GM18519 (cell line): ENCODE results near the gene KDM4B.

Experiments used
- ATAC-seq: cut with Tn5 transposase; IDR thresholded peaks from one replicate; pipeline ENCODE4 v1.9.1; 2021; ENCODE audit warnings: mild to moderate bottlenecking, moderate library complexity; ENCODE audit not compliant: unreplicated experiment, low FRiP score

Gene KDM4B

DNA sequence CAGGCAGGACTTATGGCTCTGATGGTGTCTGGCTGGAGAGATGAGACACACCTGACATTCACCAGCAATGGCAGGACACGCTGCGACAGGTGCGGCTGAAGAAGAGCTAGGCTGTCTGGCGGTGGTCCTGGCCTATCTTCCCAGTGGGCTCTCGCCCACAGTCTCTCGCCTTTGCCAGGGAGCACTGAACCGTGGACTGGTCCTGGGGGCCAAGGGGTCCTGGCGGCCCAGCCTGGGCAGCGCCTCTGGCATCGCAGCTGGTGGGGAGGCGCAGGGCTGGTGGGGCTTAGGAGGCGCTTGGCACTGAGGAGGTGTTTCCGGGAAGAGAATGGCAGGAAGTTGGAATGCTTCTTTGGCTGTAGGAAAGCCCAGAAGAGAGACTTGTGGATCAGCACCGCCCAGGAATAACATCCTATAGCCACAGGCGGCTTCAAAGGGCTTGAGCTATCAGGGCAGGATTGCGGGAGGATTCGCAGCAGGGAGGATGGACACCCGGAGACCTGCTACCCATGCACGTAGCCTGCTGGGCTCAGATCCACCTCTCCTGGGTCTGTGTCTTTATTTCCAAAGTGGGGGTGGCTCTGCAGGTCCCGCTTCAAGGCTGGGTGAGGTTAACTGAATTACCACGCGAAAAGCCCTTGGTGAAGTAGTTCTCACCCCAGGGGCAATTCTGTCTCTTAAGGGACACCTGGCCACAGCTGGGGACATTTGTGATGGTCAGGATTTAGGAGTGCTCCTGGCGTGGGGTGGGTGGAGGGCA lies 14.6 kb downstream of the KDM4B start:
- no peak for ATAC-seq

DNA sequence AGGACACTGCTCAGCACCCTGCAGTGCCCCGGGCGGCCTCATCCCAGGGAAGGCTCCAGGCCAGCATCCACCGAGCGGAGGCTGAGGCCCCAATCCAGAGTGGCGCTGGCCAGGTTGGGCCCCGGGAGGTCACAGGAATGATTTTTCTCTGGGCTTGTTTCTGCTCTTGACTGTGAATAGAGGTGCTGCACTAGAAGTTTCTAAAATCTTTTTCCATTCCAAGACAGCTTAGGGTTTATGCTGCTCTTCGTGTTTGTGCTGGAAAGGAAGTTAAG lies 15.1 kb downstream of the KDM4B start:
- ATAC-seq, result no peak

DNA sequence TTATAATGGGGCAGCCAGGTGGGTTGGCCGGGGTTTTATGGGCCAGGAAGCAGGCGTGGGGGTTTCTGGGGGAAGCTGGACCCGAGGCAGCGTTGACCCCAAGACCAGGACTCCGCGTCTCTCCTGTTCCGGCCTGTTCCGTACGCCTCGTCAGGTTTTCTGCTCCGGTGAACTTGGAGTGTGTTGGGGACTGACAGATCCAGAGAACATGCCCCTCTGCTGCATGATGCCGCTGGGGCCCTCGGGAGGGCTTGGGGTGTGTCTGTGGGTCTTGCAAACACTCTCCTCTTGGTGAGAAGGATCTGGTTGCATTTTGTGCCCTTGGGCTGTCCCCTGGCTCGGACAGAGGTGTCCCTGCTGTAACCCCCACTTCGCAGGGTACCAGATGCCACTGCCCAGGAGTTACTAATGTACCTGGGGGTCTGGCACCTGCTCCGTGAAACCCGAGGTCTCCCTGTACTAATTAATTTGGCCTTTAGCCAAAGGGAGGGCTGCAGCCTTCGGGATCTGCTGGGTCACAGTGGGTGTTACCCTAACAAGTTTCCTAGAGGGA lies 15.6 kb downstream of the KDM4B start:
- no peak for ATAC-seq

DNA sequence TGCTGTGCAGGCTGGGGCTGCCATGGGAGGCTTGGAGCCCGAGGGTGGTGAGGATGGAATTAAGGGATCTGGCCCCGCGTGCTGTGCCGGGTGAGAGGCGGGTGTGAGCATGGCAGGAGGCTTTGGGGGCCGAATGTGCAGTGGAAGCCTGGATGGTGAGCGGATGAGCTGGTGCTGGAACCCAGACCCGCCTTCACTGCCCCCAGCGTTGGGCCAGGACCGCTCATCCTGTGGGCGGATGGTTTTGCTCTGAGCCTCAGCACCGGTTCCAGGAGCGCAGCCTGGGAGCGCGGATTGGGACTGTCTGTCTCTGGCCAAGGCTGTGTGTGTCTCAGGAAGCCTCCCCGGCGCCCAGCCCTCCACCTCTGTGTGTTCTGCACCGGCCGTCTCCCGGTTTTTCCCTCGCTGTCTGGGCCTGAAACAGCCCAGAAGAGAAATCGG lies 16.7 kb downstream of the KDM4B start:
- no peak for ATAC-seq

DNA sequence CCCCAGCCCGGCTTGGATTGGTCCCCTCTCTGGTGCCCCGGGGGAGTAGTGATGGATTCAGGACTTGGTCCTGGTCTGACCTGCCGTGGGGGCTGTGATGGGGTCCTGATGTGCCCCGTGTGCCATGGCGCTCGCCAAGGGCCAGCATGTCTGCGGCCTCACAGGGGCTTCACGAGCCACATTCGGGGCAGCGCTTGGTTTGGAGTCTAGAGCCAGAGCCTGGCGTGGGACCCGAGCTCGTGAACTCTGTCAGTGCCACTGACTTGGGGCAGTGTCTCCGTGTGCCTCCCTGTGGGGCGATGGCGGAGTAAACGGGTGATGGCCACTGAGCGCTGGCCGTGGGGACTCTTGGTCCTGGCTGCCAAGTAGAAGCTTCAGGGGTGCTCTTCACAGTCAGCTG lies 17.1 kb downstream of the KDM4B start:
- no peak for ATAC-seq

DNA sequence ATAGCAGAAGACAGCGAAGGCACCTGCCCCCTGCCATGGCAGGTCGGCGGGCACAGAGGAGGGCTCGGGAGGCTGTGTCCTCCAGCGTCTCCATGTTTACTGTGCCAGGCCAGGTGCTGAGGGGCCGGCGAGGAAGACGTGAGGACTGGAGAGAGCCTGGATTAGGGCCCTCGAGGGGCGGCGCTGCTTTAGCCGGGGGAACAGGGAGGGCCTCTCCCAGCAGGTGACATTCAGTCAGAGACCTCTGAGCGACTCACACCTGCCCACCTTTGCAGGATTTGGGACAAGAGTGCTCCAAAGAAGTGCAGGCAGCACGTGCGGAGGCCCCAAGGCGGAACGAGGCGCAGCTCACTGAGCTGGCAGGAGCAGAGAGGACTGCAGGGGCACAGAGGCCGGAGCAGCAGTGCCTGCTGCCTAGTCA lies 17.6 kb downstream of the KDM4B start:
- ATAC-seq, result no peak

DNA sequence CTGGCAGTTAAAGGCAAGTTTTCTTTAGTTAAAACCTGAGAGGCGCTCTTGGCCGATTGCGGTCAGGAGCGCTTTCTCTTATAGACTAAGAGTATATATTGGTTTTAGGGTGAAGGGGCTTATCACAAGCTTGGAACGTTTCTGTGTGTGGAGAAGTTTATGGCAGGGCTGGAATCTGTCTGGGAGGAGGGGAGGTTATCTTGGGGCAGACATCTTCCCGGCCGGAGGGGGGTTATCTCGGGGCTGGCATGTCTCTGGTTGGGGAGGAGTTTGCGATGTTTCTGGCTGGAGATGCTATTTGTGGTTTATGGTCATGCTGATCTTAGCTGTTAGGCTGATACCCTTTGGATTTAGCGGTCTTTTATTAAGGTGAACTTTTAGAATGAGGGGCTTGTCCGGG lies 18.3 kb downstream of the KDM4B start:
- ATAC-seq, result no peak

DNA sequence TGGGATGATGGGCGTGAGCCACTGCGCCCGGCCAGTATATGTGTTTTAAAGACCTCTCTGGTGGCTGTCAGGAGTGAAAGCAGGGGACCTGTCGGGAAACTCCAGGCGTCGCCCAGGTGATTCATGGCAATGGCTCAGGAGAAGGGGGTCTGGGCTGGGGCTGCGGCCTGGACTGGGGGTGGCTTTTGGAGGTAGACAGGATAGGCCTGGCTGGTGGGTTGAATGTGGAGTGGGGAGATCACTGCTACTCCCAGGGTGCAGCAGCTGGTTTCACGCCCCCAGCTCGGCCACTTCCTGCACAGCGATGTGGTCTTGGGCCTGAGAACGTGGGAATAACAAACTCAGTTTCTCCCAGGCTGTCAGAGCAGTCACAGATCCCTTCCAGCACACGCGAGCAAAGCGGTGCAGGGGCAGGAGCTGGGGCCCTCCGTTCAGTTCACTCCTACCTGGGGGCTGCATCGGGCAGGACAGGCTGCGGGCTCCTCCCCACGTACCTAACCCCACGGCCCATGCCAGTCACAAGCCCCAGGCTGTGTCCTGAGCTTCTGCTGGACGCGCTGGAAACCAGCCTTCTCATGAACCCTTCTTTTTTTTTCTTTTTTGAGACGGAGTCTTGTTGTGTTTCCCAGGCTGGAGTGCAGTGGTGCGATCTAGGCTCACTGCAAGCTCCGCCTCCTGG lies 18.9 kb downstream of the KDM4B start:
- ATAC-seq, result no peak

DNA sequence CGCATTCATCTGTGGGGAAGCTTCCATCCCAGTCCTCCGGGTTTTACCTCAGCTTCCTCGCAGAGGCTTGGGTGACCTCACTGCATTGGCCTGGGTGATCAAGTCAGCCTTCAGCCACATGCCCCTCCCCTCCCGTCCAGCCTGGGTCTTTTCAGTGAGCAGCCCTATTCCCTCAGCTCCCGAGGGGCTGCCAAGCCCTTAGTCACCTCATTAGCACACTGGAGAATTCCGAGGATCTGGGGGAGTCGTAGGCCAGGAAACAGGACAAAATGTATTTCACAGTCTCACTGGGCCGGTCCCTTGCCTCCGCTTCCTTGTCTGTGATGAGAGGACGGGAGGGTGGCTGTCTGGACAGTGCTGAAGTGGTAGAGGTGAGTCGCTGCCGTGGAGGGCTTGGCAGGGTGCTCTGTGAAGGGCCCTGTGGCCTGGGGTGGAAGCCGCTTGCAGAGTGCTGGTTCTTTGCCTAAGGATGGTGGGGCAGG lies 19.9 kb downstream of the KDM4B start:
- no peak for ATAC-seq

DNA sequence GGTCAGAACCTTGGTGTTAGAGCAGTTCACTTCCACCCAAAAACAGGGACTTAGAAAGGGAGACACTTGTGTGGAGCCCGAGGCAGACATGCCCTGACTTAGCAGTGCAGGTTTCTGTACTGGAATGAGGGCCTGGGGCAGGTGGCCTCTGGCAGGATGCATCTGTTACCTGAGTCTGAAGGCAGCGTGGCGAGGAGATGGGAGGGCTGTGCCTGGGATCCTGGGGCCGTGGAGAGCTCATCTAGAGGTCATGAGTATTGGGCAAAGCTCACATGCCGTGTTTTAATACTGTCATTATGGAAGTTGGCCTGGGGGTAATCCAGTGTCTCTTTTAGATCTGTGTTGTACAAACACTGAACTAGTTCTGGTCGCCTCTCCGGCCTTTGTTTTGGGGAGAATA lies 21.4 kb downstream of the KDM4B start:
- no peak for ATAC-seq

DNA sequence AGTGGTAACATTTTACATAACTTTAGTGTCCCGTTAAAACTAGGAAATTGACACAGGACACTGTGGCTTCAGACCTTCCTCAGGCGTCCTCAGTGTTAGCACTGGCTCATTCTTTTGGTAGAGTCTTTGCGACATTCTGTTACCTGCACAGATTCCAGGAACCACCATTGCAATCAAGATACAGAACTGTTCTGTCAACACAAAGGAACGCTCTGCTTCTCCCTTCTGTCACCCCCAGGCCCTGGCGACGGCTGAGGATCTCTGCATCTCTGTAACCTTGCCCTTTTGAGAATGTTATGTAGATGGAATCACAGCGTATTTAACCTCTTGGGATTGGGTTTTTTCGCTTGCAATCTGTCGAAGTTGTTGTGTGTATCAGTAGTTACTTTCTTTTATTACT lies 22.6 kb downstream of the KDM4B start:
- ATAC-seq, result no peak

DNA sequence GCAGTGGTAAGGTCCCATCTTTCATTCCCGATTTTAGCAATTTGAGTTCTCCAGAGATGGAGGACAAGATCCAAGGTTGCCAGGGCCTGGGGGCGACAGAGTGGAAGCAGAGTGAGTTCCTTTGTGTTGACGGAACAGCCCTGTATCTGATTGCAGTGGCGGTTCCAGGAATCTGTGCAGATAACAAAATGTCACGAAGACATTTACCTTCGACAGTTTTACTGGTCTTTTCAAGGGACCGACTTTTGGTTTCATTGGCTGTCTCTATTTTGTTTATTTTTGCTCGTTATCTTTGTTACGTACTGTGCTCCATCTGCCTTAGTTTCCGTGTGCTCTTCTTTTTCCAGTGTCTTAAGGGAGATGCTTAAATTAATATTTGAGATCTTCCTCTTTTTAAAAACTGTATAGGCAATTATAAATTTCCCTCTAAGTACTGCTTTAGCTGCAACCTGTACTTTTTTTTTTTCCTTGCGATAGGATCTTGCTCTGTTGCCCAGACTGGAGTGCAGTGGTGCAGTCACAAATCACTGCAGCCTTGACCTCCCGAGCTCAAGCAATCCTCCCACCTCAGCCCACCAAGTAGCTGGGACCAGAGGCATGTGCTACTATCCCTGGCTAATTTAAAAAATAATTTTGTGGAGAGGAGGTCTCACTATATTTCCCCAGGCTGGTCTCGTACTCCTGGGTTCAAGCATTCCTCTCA lies 23.2 kb downstream of the KDM4B start:
- ATAC-seq, result no peak

DNA sequence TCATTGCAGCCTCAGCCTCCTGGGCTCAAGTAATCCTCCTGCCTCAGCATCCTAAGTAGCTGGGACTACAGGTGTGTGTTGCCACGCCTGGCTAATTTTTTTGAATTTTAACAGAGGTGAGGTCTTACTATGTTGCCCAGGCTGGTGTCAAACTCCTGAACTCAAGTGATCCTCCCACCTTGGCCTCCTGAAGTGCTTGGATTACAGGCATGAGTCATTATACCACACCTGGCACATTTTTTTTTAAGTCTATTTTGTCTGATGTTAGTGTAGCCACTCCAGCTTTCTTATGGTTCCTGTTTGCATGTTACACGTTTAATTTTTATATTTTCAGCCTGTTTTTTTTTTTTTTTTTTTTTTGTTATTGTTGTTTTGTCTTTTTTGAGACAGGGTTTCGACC lies 24.8 kb downstream of the KDM4B start:
- ATAC-seq, result no peak

DNA sequence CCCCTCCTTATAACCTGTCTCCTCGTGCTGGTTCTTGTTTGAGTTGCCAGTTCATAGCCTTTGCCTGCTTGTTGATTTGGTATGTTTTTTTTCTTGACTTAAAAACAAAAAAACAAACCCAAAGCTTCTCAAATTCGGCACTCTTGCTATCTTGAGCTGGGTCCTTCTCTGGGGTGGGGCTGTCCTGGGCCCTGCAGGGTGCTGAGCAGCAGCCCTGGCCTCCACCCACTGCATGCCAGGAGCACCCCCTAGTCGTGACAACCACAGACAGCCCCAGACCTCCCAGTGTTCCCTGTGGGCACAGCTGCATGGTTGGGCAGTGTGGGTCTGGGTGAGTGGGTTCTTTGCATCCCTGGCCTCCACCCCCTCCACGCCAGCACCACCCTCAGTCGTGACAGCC lies 27.8 kb downstream of the KDM4B start:
- ATAC-seq, result no peak

DNA sequence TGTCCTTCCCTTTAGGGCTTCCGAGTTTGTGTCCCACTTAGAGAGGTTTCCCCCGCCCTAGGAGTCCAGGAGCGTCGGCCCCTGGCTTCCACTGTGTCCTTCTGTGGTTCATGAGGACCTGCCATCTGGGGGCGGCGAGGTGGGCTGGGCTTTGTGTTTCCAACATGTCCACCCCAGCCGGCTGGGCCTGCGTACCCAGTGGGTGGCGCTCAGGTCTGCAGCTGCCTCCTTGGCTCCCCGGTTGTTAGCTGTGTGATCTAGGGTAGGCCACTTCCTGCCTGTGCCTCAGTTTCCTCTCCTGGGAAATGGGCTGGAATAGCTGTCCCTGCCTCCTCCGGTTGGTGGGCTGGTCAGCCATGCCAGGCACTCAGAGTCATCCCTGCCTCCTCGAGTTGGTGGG lies 28.4 kb downstream of the KDM4B start:
- no peak for ATAC-seq

DNA sequence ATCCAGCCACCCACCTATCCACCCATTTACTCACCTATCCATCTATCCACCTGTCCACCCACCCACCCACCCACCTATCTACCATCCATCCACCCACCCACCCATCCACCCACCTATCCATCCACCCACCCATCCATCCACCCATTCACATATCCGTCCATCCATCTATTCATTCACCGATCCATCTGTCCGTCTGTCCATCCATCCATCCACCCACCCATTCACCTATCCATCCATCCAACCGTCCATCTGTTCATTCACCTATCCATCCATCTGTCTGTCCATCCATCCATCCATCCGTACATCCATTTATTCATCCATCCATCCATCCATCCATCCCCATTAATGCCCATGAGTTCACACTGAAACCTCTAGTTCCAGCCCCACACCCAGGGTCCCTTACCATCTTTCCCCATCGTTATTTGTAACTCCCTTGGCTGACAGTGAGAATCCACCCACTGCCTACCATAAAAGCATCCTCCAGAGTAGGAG lies 31.3 kb downstream of the KDM4B start:
- ATAC-seq, result no peak

DNA sequence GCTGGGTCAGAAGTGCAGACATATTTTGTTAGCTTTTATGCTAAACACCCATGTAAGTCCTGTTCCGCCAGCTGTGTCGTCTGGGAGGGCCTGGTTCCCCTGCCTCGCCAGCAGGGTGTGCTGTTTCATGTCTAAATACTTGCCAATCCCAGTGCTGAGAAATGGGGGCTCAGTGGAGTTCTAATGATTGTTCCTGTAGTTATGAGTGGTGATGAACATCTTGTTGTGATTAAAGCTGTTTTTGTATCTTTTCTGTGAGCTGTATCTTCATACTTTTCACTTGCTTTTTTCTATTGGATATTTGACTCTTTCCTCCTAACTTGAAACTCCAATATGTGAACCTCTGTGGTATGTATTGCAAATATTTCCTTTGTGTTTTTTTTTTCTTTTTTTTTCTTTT lies 32.7 kb downstream of the KDM4B start:
- ATAC-seq, result no peak

DNA sequence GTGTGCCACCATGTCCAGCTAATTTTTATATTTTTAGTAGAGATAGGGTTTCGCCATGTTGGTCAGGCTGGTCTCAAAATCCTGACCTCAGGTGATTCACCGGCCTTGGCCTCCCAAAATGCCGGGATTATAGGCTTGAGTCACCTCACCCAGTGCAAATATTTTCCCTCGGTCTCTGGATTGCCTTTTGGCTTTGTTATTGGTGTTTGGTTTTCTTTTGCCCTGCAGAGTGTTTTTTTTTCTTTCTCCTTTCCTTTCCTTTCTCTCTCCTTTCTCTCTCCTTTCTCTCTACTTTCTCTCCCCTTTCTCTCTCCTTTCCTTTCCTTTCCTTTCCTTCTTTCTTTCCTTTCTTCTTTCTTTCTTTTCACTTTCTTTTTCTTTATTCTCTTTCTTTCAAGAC lies 33.2 kb downstream of the KDM4B start:
- no peak for ATAC-seq

DNA sequence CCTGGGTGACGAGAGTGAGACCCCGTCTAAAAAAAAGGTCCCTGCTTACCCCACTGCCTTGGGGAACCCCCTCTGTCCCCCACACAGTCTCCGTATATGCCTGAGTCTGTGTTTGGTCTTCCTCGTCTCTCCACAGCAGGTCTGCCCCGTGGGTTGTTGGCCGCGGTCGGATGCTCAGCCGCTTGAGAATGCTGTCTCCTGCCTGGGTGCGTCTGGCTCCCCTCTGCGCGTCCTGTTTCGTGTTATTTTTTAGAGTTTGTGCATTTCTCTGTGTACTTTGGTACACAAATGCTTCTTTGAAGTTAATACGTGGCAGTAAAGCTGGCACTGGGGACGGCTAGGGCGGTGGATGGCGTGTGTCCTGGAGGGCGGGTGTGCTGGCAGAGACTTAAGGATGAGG lies 34.9 kb downstream of the KDM4B start:
- ATAC-seq, result no peak

DNA sequence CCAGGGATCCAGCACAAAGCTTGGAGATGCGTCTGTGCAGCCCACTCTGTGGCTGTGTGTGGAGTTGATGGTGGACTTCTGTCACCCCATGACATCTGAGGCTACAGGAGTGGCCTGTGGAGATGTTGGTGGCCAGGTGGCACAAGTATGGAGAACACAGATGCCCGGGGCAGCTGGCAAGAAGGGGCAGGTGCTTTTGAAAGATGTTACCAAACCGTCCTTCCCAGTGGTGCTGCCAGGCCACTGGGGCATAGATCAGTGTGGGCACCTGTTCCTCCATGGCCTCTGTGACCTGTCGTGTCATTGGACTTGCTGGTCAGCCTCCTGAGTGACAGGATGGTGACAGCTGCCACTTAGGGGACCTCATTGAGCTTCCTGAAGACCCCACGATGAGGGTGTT lies 36.2 kb downstream of the KDM4B start:
- ATAC-seq, result no peak

DNA sequence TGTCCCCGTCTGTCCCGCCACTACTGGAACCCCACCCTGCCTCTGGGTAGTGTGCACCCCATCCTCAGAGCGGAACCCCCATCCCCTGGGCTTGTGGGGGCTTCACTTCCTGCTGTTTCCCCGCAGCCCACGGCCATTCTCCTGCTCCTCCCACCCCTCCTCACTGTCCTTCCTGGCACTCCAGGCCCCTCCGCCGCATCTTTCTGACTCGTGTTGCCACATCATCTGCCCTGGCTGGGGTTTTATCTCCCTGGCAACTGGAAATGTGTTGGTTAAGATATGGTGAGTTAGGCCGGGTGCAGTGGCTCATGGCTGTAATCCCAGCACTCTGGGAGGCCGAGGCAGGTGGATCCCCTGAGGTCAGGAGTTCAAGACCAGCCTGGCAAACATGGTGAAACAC lies 37.3 kb downstream of the KDM4B start:
- ATAC-seq, result no peak
